GM12878 (cell line): ENCODE measurements around the gene UNCX. TPM values are rescaled to one million over a fixed set of nuclear protein-coding genes. Genes with fewer than 3 reads are reported as not detected.

Experiments
- ATAC-seq: fragments of 200-7000 bp; cut with Tn5 transposase; 3 replicates; pipeline ENCODE4 v1.9.1; 2020; ENCODE audit warnings: mild to moderate bottlenecking, moderate library complexity
- BruUV-seq: library from RNA; stranded (reverse); fragments of 400-500 nt; replicated peaks from 2 replicates; lab custom pipeline; 2021; lab: Mats Ljungman, UMichigan
- CTCF ChIA-PET: fragments of 300-600 bp; sonication (Branson Sonifier 250); formaldehyde crosslinking; extraction: SDS; loops from one replicate; lab custom pipeline; 2021; ENCODE audit warnings: inconsistent platforms; lab: Yijun Ruan, JAX
- POLR2A ChIA-PET: fragments of 350-600 bp; formaldehyde crosslinking; extraction: SDS; loops from one replicate; lab custom pipeline; 2021; ENCODE audit warnings: inconsistent platforms; lab: Charles Lee
- RAD21 ChIA-PET: fragments of 300-600 bp; sonication (Branson Sonifier 250); formaldehyde crosslinking; loops from one replicate; lab custom pipeline; 2023; ENCODE audit warnings: antibody characterized with exemption; ENCODE audit not compliant: unreplicated experiment; lab: Charles Lee
- SMC1A ChIA-PET: fragments of 300-600 bp; sonication (Branson Sonifier 250); formaldehyde crosslinking; loops from one replicate; lab custom pipeline; 2023; ENCODE audit not compliant: unreplicated experiment, uncharacterized antibody; lab: Charles Lee
- DNase-seq: peaks from one replicate; pipeline ENCODE4 v3.0.0-alpha.2; 2011; ENCODE audit warnings: low read depth, low spot score
- FAIRE-seq: peaks from 3 replicates; lab custom pipeline; 2011; peaks lifted over from hg19 to GRCh38; lab: Jason Lieb, UNC
- H2AFZ ChIP-seq: 2 replicates; pipeline ENCODE4 v1.6.0; 2011; ENCODE audit warnings: low read depth, low read length, control low read depth; ENCODE audit not compliant: control insufficient read depth
- H3K27ac ChIP-seq: 2 replicates; pipeline ENCODE4 v1.5.1; 2011; ENCODE audit warnings: control low read depth; ENCODE audit not compliant: control insufficient read depth, insufficient read depth
- H3K27me3 ChIP-seq, 2 experiments: replicated peaks in 1 of 2; 2 replicates each; pipeline versions ENCODE4 v1.6.0 to v1.6.1; 2011; ENCODE audit warnings: low read length in 1 of 2; ENCODE audit not compliant: control insufficient read depth in 2 of 2, insufficient read depth in 2 of 2
- H3K36me3 ChIP-seq, 2 experiments: 2 replicates each; pipeline ENCODE4 v1.5.1; 2011; ENCODE audit warnings: low read length in 1 of 2; ENCODE audit not compliant: control insufficient read depth in 2 of 2, insufficient read depth in 2 of 2
- H3K4me1 ChIP-seq: 2 replicates; pipeline ENCODE4 v1.6.1; 2011; ENCODE audit warnings: mild to moderate bottlenecking, low read length, moderate library complexity, mixed read lengths; ENCODE audit not compliant: control insufficient read depth, insufficient read depth
- H3K4me2 ChIP-seq: 2 replicates; pipeline ENCODE4 v1.6.0; 2011; ENCODE audit warnings: control low read depth; ENCODE audit not compliant: control insufficient read depth, insufficient read depth
- H3K4me3 ChIP-seq: fragments of 200-600 bp; sonication (generic); 2 replicates; pipeline ENCODE4 v1.5.1; 2016
- H3K79me2 ChIP-seq: 2 replicates; pipeline ENCODE4 v1.6.0; 2011; ENCODE audit warnings: low read length; ENCODE audit not compliant: control insufficient read depth, insufficient read depth
- H3K9ac ChIP-seq: 2 replicates; pipeline ENCODE4 v1.8.0; 2011; ENCODE audit warnings: low read length, control low read depth, mixed read lengths; ENCODE audit not compliant: control insufficient read depth, insufficient read depth
- H3K9me3 ChIP-seq: replicated peaks from 3 replicates; pipeline ENCODE4 v1.5.1; 2011; ENCODE audit warnings: mild to moderate bottlenecking, low read length; ENCODE audit not compliant: control insufficient read depth, insufficient read depth
- H4K20me1 ChIP-seq: 2 replicates; pipeline ENCODE4 v1.6.0; 2011; ENCODE audit not compliant: control insufficient read depth, insufficient read depth
- ASH2L ChIP-seq: fragments of 300-600, 200-600 bp; sonication (generic); IDR thresholded peaks from 2 replicates; pipeline ENCODE4 v1.6.1; 2017; ENCODE audit warnings: low read depth, mild to moderate bottlenecking, borderline replicate concordance
- CBFB ChIP-seq: IDR thresholded peaks from 2 replicates; pipeline ENCODE4 v1.6.1; 2016; ENCODE audit warnings: antibody characterized with exemption, low read depth
- CHD1 ChIP-seq: IDR thresholded peaks from 2 replicates; pipeline ENCODE4 v1.6.1; 2012; ENCODE audit warnings: low read depth, low read length, improper control_type of control experiment
- CTCF ChIP-seq, 3 experiments: IDR thresholded peaks in 2 of 3; conservative IDR thresholded peaks in 1 of 3; 2 replicates each; pipeline ENCODE4 v1.5.1; 2011; ENCODE audit warnings: low read depth in 3 of 3, low read length in 3 of 3, mild to moderate bottlenecking in 3 of 3, control low read depth in 2 of 3, moderate library complexity in 2 of 3, inconsistent platforms in 1 of 3, mixed read lengths in 1 of 3; ENCODE audit not compliant: control insufficient read depth in 2 of 3, insufficient read depth in 1 of 3; ENCODE audit errors: extremely low read depth in 1 of 3
- CUX1 ChIP-seq: IDR thresholded peaks from 2 replicates; pipeline ENCODE4 v1.6.1; 2012; ENCODE audit warnings: improper control_type of control experiment, low read depth, low read length; ENCODE audit not compliant: insufficient replicate concordance
- EZH2 ChIP-seq: IDR thresholded peaks from 2 replicates; pipeline ENCODE4 v1.6.1; 2012; ENCODE audit warnings: low read depth, mild to moderate bottlenecking, control low read depth, inconsistent platforms, low read length, borderline replicate concordance; ENCODE audit not compliant: control insufficient read depth
- NFIC ChIP-seq: IDR thresholded peaks from 2 replicates; pipeline ENCODE4 v1.6.1; 2012; ENCODE audit warnings: low read depth, mild to moderate bottlenecking, inconsistent platforms, low read length, moderate library complexity
- RUNX3 ChIP-seq: IDR thresholded peaks from 2 replicates; pipeline ENCODE4 v1.6.1; 2012; ENCODE audit warnings: low read length, inconsistent platforms
- SMAD1 ChIP-seq: fragments of 450-650 bp; IDR thresholded peaks from 2 replicates; pipeline ENCODE4 v1.6.1; 2018; ENCODE audit warnings: mild to moderate bottlenecking, low read depth; ENCODE audit not compliant: partially characterized antibody
- TCF12 ChIP-seq: IDR thresholded peaks from 2 replicates; pipeline ENCODE4 v1.6.1; 2011; ENCODE audit warnings: low read depth, mild to moderate bottlenecking, low read length
- ZNF274 ChIP-seq: IDR thresholded peaks from one replicate; pipeline ENCODE4 v1.8.0; 2011; ENCODE audit not compliant: insufficient read length, insufficient read depth
- whole genome bisulfite sequencing: methylation state at CpG from one replicate; pipeline ENCODE4 v1.1.6; 2016; ENCODE audit warnings: low lambda C conversion rate; ENCODE audit not compliant: insufficient replicate concordance, insufficient coverage; ENCODE audit errors: missing lambda C conversion rate; 5-methylcytosine and 5-hydroxymethylcytosine counted together
- in situ Hi-C: fragments of 300-500 bp; cut with MboI; formaldehyde crosslinking; loops from 9 replicates; pipeline ENCODE4 v1.14.3; 2018; ENCODE audit warnings: mixed read lengths
- intact Hi-C: fragments of 100-400 bp; cut with micrococcal nuclease; formaldehyde crosslinking; loops from one replicate; pipeline ENCODE4 v1.14.2; 2022; ENCODE audit not compliant: unreplicated experiment
- polyA plus RNA-seq, 11 experiments: library from polyadenylated mRNA; depleted of rRNA in 4 of 11; unstranded in 6 of 11; stranded (reverse) in 5 of 11; fragments of >200 nt; fragmentation: Nextera tagmentation in 4 of 11; fragmentation: Illumina TruSeq in 1 of 11; extraction: Ambion mirVana in 4 of 11; extraction: Trizol in 1 of 11; gene quantifications; 1 replicate in 1 of 11; 2 replicates in 10 of 11; pipeline versions ENCODE4 v1.2.1 to v1.2.3, GENCODE V29; 2011 to 2016; ENCODE audit warnings: inconsistent platforms in 2 of 11, missing spikeins in 2 of 11, low read depth in 1 of 11
- total RNA-seq, 4 experiments: library from RNA; depleted of rRNA in 3 of 4; stranded (reverse); fragments of >200 nt in 3 of 4; fragmentation: Illumina TruSeq in 1 of 4; extraction: Trizol in 1 of 4; gene quantifications; 2 replicates each; pipeline versions ENCODE4 v1.2.1 to v1.2.3, GENCODE V29; 2013 to 2021

UNCX gene
- total and polyA plus RNA-seq, 10 of the 15 experiments (the other 5 are each of a cell fraction or from before 2014, with no cell fraction given), result not detected

DNA sequence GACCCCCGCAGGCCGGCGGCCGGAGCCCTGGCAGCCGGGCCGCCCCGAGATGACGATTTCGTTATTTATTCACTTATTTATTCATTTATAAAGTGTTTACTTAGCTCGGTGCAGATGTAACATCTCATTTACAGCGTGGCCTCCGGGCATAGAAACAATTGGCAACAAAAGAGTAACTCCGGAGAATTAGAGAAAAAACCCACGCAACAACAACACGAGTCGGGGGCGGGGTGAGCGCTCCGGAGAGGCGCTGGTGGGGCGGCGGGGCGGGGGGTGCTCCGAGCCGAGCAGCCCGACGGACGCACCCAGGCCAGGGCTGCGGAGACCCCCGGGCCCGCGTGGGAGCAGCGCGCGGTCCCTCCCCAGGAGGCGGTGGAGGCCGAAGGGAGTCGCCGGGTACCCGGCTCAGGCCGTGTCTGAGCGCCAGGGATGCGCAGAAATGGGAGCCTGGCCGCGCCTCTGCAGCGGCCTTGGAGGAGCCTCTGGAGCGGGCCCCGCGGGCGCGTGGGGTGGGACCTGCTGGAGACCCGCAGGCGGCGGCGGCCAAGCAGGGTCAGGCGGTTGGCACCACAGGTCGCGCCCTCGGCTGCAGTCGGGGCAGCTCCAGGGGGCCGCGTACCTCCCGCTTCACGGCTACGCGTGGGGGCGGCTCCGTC, 14.3 kb downstream of the UNCX start:
- no peak overlapping the region for H3K4me2 ChIP-seq
- no peaks in the 10 kb centered on the region for H3K79me2 ChIP-seq
- H3K27me3 ChIP-seq, result peaks cover 12 to 14% of the 10 kb centered on the region in 2 experiments
- no peak overlapping the region for H3K4me3 ChIP-seq
- no peaks in the 10 kb centered on the region for H4K20me1 ChIP-seq
- no peaks in the 10 kb centered on the region for H3K9me3 ChIP-seq
- no peaks in the 10 kb centered on the region for H3K4me1 ChIP-seq
- ATAC-seq (no peak), FAIRE-seq (no peak), DNase-seq (no peak)
- CTCF ChIA-PET, result no interaction called here
- RAD21 ChIA-PET, result no interaction called here
- in situ Hi-C loops, result no loop called here
- no peak overlapping the region for H3K9ac ChIP-seq
- POLR2A ChIA-PET, result no interaction called here
- BruUV-seq, result no TSS peak
- SMC1A ChIA-PET, result no interaction called here
- no peaks in the 10 kb centered on the region for H3K36me3 ChIP-seq
- WGBS, result 31% methylated on average over 35 of the region's 68 CpGs
- no peak overlapping the region for H3K27ac ChIP-seq
- H2AFZ ChIP-seq, result no peak overlapping the region
- no peak for TF ChIP-seq CHD1
- TF ChIP-seq SMAD1, result no peak
- no peak for TF ChIP-seq ZNF274
- no peak for TF ChIP-seq ASH2L
- no peak for TF ChIP-seq NFIC
- no peak for TF ChIP-seq RUNX3
- TF ChIP-seq TCF12, result no peak
- intact Hi-C loops, result no loop called here

GRCh38 chr7:1247527-1248041, 14.9 kb downstream of the UNCX start:
- ChIA-PET CTCF (no interaction called here), POLR2A (no interaction called here), RAD21 (no interaction called here), SMC1A (no interaction called here)
- intact Hi-C loops, result no loop called here
- no peaks in the 10 kb centered on the region for H3K79me2 ChIP-seq
- no peak overlapping the region for H3K4me2 ChIP-seq
- no peak overlapping the region for H2AFZ ChIP-seq
- H3K4me1 ChIP-seq, result no peaks in the 10 kb centered on the region
- no peak overlapping the region for H3K27ac ChIP-seq
- ATAC-seq (no peak), FAIRE-seq (no peak), DNase-seq (no peak)
- no peak overlapping the region for H3K9ac ChIP-seq
- peaks cover 12 to 14% of the 10 kb centered on the region in 2 experiments for H3K27me3 ChIP-seq
- in situ Hi-C loops, result no loop called here
- no peak overlapping the region for H3K4me3 ChIP-seq
- H4K20me1 ChIP-seq, result no peaks in the 10 kb centered on the region
- H3K36me3 ChIP-seq, result no peaks in the 10 kb centered on the region
- BruUV-seq, result no TSS peak
- 30% methylated on average over 26 of the region's 48 CpGs for WGBS
- H3K9me3 ChIP-seq, result no peaks in the 10 kb centered on the region
- TF ChIP-seq CTCF (IDR thresholded peaks at IDR 0.05 in 2 of 3, conservative IDR thresholded peaks at IDR 0.05 in 1 of 3; ENCODE audit: control insufficient read depth in 2 of 3, extremely low read depth in 1 of 3, insufficient read depth in 1 of 3, low read depth in 3 of 3, low read length in 3 of 3) (no peak), CUX1 (no peak), CBFB (no peak), EZH2 (no peak), CHD1 (no peak)
